ENCODE results near the gene CCN6. TPM values are rescaled to one million over a fixed set of nuclear protein-coding genes. Genes with fewer than 3 reads are reported as not detected.
"Not testable (repeated sequence)": the region's sequence is repeated elsewhere in the genome, so short reads cannot be mapped to it uniquely, and the experiment has no call there.

Gene CCN6
- total and polyA plus RNA-seq, 11 donors: not detected

DNA sequence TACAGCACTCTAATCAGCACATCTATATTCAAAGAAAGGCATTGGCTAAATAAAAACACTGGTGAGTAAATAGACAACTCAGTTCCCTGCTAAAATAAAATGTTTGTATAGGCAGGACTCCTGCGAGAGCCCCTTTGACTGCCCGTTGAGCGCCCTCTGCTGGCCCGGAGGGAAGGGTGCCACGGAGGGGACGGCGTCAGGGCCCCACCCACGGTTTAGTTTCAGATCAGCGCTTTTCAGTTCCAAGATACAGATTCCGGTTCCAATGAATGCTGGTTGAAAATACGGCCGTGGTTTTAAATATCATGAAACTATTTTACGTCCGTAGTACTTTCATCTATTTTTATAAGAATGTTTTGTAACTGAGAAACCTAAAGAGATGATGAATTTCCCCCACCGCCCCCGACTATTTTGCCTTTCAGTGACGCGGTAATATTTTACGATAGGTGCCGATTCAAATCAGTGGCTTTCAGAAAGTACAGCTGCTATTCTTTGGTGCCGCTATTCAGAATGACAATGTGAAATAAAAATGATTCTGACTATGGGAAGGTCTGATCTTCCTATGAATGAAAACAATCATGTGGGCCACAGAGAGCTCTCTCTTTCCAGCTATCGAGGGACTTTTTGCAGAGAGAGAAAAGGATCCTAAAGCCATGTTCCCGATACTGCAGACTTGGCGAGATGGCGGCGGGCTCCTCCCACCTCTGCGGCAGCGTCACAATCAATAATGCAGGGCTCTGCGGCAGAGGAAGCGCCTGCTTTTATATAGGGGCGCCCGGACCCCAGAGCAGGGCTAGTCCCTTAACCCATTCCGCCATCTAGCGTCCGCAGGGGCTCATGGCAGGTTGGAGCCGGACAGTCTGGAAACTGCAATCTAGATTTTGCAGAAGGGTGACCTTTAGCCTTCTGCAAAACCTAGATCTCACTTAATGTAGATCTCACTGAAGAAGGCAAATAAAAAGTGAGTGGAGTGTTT lies 10.6 kb upstream of the CCN6 start:
- TF ChIP-seq, protein P1, sequence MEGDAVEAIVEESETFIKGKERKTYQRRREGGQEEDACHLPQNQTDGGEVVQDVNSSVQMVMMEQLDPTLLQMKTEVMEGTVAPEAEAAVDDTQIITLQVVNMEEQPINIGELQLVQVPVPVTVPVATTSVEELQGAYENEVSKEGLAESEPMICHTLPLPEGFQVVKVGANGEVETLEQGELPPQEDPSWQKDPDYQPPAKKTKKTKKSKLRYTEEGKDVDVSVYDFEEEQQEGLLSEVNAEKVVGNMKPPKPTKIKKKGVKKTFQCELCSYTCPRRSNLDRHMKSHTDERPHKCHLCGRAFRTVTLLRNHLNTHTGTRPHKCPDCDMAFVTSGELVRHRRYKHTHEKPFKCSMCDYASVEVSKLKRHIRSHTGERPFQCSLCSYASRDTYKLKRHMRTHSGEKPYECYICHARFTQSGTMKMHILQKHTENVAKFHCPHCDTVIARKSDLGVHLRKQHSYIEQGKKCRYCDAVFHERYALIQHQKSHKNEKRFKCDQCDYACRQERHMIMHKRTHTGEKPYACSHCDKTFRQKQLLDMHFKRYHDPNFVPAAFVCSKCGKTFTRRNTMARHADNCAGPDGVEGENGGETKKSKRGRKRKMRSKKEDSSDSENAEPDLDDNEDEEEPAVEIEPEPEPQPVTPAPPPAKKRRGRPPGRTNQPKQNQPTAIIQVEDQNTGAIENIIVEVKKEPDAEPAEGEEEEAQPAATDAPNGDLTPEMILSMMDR (IDR thresholded peaks at IDR 0.05): peak; percentile 91 to 99 (median 94)
- no peak for TF ChIP-seq POLR2A (IDR thresholded peaks at IDR 0.05)
- Histone ChIP-seq H3K9me3 (no peaks in the 10 kb centered on the region), H3K4me1 (peaks cover 0 to 20% (median 3%) of the 10 kb centered on the region in 12 donors), H3K27ac (peak overlapping the region; percentile 21 to 87 (median 70)), H3K36me3 (no peaks in the 10 kb centered on the region), H3K4me3 (peak overlapping the region; percentile 12 to 77 (median 60)), H3K27me3 (no peaks in the 10 kb centered on the region)
- DNase-seq (peak; percentile 83 to 93 (median 89)), ATAC-seq (peak; percentile 89 to 95 (median 94))
- intact Hi-C loops (cut with DNase I): loop anchor here (1.0 to 10.0 kb wide), 16 partner anchors 36 to 1039 kb away; a partner anchor contains a TSS
- 0 to 1% (median 0%) methylated on average over 33 to 36 of the region's 36 CpGs for WGBS, 4 donors

DNA sequence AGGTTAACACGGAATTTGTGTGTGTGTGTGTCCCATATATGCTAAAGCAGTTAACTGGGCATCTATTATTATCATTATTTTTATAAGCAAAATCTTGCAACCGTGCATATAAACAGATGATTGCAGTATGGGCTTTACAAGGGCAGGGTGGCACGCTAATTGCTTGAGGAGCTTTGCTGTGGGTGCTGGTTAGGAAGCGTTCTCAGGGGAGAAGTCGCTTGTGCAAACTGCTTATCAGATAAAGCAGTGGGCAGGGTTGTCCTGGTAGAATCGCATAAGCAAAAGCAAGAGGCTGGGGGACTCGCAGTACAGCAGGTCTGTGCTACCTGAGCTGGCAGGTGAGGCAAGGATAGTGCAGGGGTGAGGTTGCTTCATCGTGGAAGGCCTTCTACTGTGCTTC lies 9.7 kb upstream of the CCN6 start:
- Histone ChIP-seq H3K4me1 (peaks cover 0 to 18% (median 1%) of the 10 kb centered on the region in 12 donors), H3K36me3 (no peaks in the 10 kb centered on the region), H3K9me3 (no peaks in the 10 kb centered on the region), H3K27me3 (no peaks in the 10 kb centered on the region), H3K27ac (peak overlapping the region in 1 of 12 donors; percentile 76), H3K4me3 (no peak overlapping the region)
- WGBS, 4 donors: 70 to 74% (median 73%) methylated on average over 8 of the region's 8 CpGs
- ATAC-seq (no peak), DNase-seq (no peak)
- TF ChIP-seq, protein P1 (IDR thresholded peaks at IDR 0.05): no peak
- no peak for TF ChIP-seq POLR2A (IDR thresholded peaks at IDR 0.05)
- intact Hi-C loops (cut with DNase I): loop anchor here in 9 of 10 donors (2.0 to 10.0 kb wide), 11 partner anchors 37 to 1039 kb away; a partner anchor contains a TSS

DNA sequence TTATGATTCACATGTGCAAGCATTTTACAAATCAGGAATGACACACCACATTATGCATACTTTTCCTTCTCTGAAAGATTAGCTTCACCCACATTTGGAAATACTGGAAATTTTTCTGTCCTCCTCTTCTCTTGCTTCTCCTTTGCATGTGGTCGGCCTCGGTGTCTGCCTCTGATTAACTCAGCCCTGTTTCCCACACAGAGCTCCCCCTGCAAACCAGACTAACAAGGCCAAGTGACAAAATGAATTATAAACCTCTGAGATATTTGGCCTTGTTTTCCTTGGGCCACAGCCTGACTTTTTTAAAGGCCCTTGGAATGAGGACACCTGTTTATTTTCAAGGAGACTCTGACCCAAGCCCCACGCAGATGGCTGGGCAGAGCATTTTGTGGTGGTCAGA lies 9.0 kb upstream of the CCN6 start:
- Histone ChIP-seq H3K4me1 (peaks cover 0 to 18% (median 1%) of the 10 kb centered on the region in 12 donors), H3K9me3 (no peaks in the 10 kb centered on the region), H3K27ac (peak overlapping the region in 1 of 12 donors; percentile 3), H3K27me3 (no peaks in the 10 kb centered on the region), H3K4me3 (no peak overlapping the region), H3K36me3 (no peaks in the 10 kb centered on the region)
- ATAC-seq: peak in 1 of 4 donors; percentile 12
- no peak for DNase-seq
- WGBS, 4 donors: 68 to 88% (median 78%) methylated on average over 3 of the region's 3 CpGs
- TF ChIP-seq POLR2A (IDR thresholded peaks at IDR 0.05): no peak
- TF ChIP-seq, protein P1 (IDR thresholded peaks at IDR 0.05): no peak
- intact Hi-C loops (cut with DNase I): loop anchor here in 9 of 10 donors (2.0 to 10.0 kb wide), 11 partner anchors 38 to 1040 kb away; a partner anchor contains a TSS

DNA sequence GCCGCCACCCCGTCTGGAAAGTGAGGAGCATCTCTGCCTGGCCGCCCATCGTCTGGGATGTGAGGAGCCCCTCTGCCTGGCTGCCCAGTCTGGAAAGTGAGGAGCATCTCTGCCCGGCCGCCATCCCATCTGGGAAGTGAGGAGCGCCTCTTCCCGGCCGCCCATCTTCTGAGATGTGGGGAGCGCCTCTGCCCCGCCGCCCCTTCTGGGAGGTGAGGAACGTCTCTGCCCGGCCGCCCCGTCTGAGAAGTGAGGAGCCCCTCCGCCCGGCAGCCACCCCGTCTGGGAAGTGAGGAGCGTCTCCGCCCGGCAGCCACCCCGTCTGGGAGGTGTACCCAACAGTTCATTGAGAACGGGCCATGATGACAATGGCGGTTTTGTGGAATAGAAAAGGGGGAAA lies 6.4 kb upstream of the CCN6 start:
- not testable (repeated sequence) for H3K9me3 ChIP-seq, ATAC-seq, H3K36me3 ChIP-seq, DNase-seq, H3K4me3 ChIP-seq, H3K27me3 ChIP-seq, H3K4me1 ChIP-seq, H3K27ac ChIP-seq
- WGBS, 4 donors: 95 to 98% (median 95%) methylated on average over 22 to 25 of the region's 25 CpGs
- intact Hi-C loops (cut with DNase I): loop anchor here in 6 of 10 donors (10.0 kb wide), 5 partner anchors 53 to 1043 kb away; a partner anchor contains a TSS
